ENCODE data around the gene SH3RF3. TPM values are rescaled to one million over a fixed set of nuclear protein-coding genes. Genes with fewer than 3 reads are reported as not detected.
A peak's percentile ranks its signal among the peaks of the same experiment; 100 is the strongest.

The SH3RF3 gene
- total RNA-seq, 3 donors from 2014 or later (not counting 1 experiment from before 2014, with no cell fraction given): 0.23 to 0.61 (median 0.34) TPM

GRCh38 chr2:109348190-109348589 is 219.2 kb downstream of the SH3RF3 start:
- peak overlapping the region; percentile 13 for H3K4me3 Mint-ChIP-seq
- intact Hi-C loops (cut with micrococcal nuclease): loop anchor here (5.0 kb wide), 2 partner anchors 221 to 421 kb away; partner anchors contain the start of gene SH3RF3
- Histone ChIP-seq H3K27ac (ENCODE audit: low read length) (peak overlapping the region; percentile 41), H3K4me1 (ENCODE audit: control insufficient read depth, insufficient read depth, low read length) (peaks cover 40% of the 10 kb centered on the region), H3K4me3 (ENCODE audit: low read length) (no peak overlapping the region), H3K9me3 (ENCODE audit: control insufficient read depth, insufficient read depth, low read length) (no peaks in the 10 kb centered on the region), H3K27me3 (ENCODE audit: control insufficient read depth, insufficient read depth, low read length) (no peaks in the 10 kb centered on the region), H3K36me3 (ENCODE audit: control insufficient read depth, insufficient read depth, low read length) (no peaks in the 10 kb centered on the region)
- peaks cover 29 to 32% of the 10 kb centered on the region in 2 donors for H3K4me1 Mint-ChIP-seq
- no peak for TF ChIP-seq CTCF (IDR thresholded peaks at IDR 0.05)
- no peaks in the 10 kb centered on the region for H3K36me3 Mint-ChIP-seq
- peak overlapping the region; percentile 72 to 84 for H3K27ac Mint-ChIP-seq
- 86% methylated on average over 3 of the region's 3 CpGs for WGBS (ENCODE audit: insufficient coverage)
- no peaks in the 10 kb centered on the region for H3K9me3 Mint-ChIP-seq
- no peaks in the 10 kb centered on the region for H3K27me3 Mint-ChIP-seq (ENCODE audit: low read depth in 2 of 2)
- DNase-seq (no peak), ATAC-seq (no peak)

- Histone ChIP-seq H3K36me3 (ENCODE audit: control insufficient read depth, insufficient read depth, low read length) (no peaks in the 10 kb centered on the region), H3K9me3 (ENCODE audit: control insufficient read depth, insufficient read depth, low read length) (no peaks in the 10 kb centered on the region), H3K4me1 (ENCODE audit: control insufficient read depth, insufficient read depth, low read length) (peaks cover 40% of the 10 kb centered on the region), H3K27ac (ENCODE audit: low read length) (peak overlapping the region; percentile 41), H3K4me3 (ENCODE audit: low read length) (no peak overlapping the region), H3K27me3 (ENCODE audit: control insufficient read depth, insufficient read depth, low read length) (no peaks in the 10 kb centered on the region)
- H3K27ac Mint-ChIP-seq: peak overlapping the region; percentile 72 to 84
- H3K4me3 Mint-ChIP-seq: peak overlapping the region; percentile 70
- ATAC-seq (peak; percentile 90 to 99 (median 96)), DNase-seq (peak; percentile 26 to 80)
- 10% methylated on average over 13 of the region's 13 CpGs for WGBS (ENCODE audit: insufficient coverage)
- peaks cover 29 to 32% of the 10 kb centered on the region in 2 donors for H3K4me1 Mint-ChIP-seq
- no peaks in the 10 kb centered on the region for H3K27me3 Mint-ChIP-seq (ENCODE audit: low read depth in 2 of 2)
- H3K36me3 Mint-ChIP-seq: no peaks in the 10 kb centered on the region
- H3K9me3 Mint-ChIP-seq: no peaks in the 10 kb centered on the region
- TF ChIP-seq CTCF (IDR thresholded peaks at IDR 0.05): peak; percentile 13
- intact Hi-C loops (cut with micrococcal nuclease): loop anchor here (5.0 kb wide), 2 partner anchors 222 to 422 kb away; partner anchors contain the start of gene SH3RF3
These were observed 219.9 kb downstream of the SH3RF3 start for GRCh38 chr2:109348671-109349502.

GRCh38 chr2:109349503-109350465 is 220.8 kb downstream of the SH3RF3 start:
- no peaks in the 10 kb centered on the region for H3K36me3 Mint-ChIP-seq
- Histone ChIP-seq H3K4me3 (ENCODE audit: low read length) (no peak overlapping the region), H3K4me1 (ENCODE audit: control insufficient read depth, insufficient read depth, low read length) (peaks cover 40% of the 10 kb centered on the region), H3K27me3 (ENCODE audit: control insufficient read depth, insufficient read depth, low read length) (no peaks in the 10 kb centered on the region), H3K27ac (ENCODE audit: low read length) (peak overlapping the region; percentile 0), H3K9me3 (ENCODE audit: control insufficient read depth, insufficient read depth, low read length) (no peaks in the 10 kb centered on the region), H3K36me3 (ENCODE audit: control insufficient read depth, insufficient read depth, low read length) (no peaks in the 10 kb centered on the region)
- DNase-seq (no peak), ATAC-seq (no peak)
- intact Hi-C loops (cut with micrococcal nuclease): loop anchor here (5.0 kb wide), 2 partner anchors 222 to 422 kb away; partner anchors contain the start of gene SH3RF3
- H3K4me1 Mint-ChIP-seq: peaks cover 29 to 32% of the 10 kb centered on the region in 2 donors
- no peaks in the 10 kb centered on the region for H3K9me3 Mint-ChIP-seq
- no peaks in the 10 kb centered on the region for H3K27me3 Mint-ChIP-seq (ENCODE audit: low read depth in 2 of 2)
- peak overlapping the region; percentile 70 for H3K4me3 Mint-ChIP-seq
- WGBS (ENCODE audit: insufficient coverage): 81% methylated on average over 18 of the region's 18 CpGs
- peak overlapping the region; percentile 72 to 84 for H3K27ac Mint-ChIP-seq
- no peak for TF ChIP-seq CTCF (IDR thresholded peaks at IDR 0.05)
